Prostate gland (tissue), 2 donors: ENCODE results near the gene CBX2. TPM values are rescaled to one million over a fixed set of nuclear protein-coding genes. Genes with fewer than 3 reads are reported as not detected.

Experiments used
- DNase-seq: peaks from one replicate; pipeline ENCODE4 v3.0.0-alpha.2; 2019; ENCODE audit warnings: low spot score
- H3K27ac ChIP-seq, 2 donors: fragments of 200-600 bp; sonication (generic); 2 replicates each; pipeline ENCODE4 v1.5.1; 2017 to 2019
- H3K27me3 ChIP-seq: fragments of 200-600 bp; sonication (generic); replicated peaks from 2 replicates; pipeline ENCODE4 v1.5.1; 2019; ENCODE audit not compliant: insufficient read depth
- H3K36me3 ChIP-seq, 2 donors: fragments of 200-600 bp; sonication (generic); 1 replicate in 1 of 2; 2 replicates in 1 of 2; pipeline versions ENCODE4 v1.5.1 to v1.8.1; 2017 to 2019
- H3K4me1 ChIP-seq: fragments of 200-600 bp; sonication (generic); replicated peaks from 2 replicates; pipeline ENCODE4 v1.5.1; 2019
- H3K4me3 ChIP-seq, 2 donors: fragments of 200-600 bp; sonication (generic); 2 replicates each; pipeline ENCODE4 v1.5.1; 2017 to 2019
- H3K9me3 ChIP-seq: fragments of 200-600 bp; sonication (generic); 2 replicates; pipeline ENCODE4 v1.5.1; 2017
- CTCF ChIP-seq, 4 experiments: fragments of 200-600 bp in 2 of 4; fragments of 450-650 bp in 2 of 4; sonication (generic) in 2 of 4; IDR thresholded peaks; 1 replicate in 3 of 4; 2 replicates in 1 of 4; pipeline ENCODE4 v1.5.1; 2016 to 2019; ENCODE audit warnings: antibody characterized with exemption in 4 of 4, mild to moderate bottlenecking in 2 of 4, moderate library complexity in 2 of 4
- POLR2A ChIP-seq: fragments of 450-650 bp; IDR thresholded peaks from one replicate; pipeline ENCODE4 v1.6.1; 2016; ENCODE audit warnings: antibody characterized with exemption, mild to moderate bottlenecking
- POLR2AphosphoS5 ChIP-seq: sonication (generic); formaldehyde crosslinking; IDR thresholded peaks from one replicate; pipeline ENCODE4 v1.6.1; 2017; ENCODE audit warnings: antibody characterized with exemption
- WGBS: methylation state at CpG from one replicate; pipeline ENCODE4 v1.1.5; 2018; 5-methylcytosine and 5-hydroxymethylcytosine counted together
- intact Hi-C: fragments of 100-400 bp; cut with DNase I; formaldehyde crosslinking; loops from one replicate; pipeline ENCODE4 v1.14.2; 2022
- total RNA-seq, 2 donors: library from RNA; depleted of rRNA; stranded (reverse); fragments of >200 nt; gene quantifications; one replicate each; pipeline ENCODE4 v1.1.0, GENCODE V29; 2016

Gene CBX2
- total RNA-seq, 2 donors from 2014 or later: 2.0 to 17.0 TPM

- Histone ChIP-seq H3K4me1 (peaks cover 6% of the 10 kb centered on the region), H3K4me3 (peak overlapping the region in 1 of 2 donors; percentile 10), H3K27ac (no peak overlapping the region), H3K27me3 (peaks cover 33% of the 10 kb centered on the region), H3K36me3 (no peaks in the 10 kb centered on the region), H3K9me3 (no peaks in the 10 kb centered on the region)
- TF ChIP-seq POLR2A: no peak
- TF ChIP-seq POLR2AphosphoS5: no peak
- no peak for TF ChIP-seq CTCF (IDR thresholded peaks at IDR 0.05)
- no peak for DNase-seq
- intact Hi-C loops: no loop called here
- 22% methylated on average over 61 of the region's 63 CpGs for WGBS
Observed at GRCh38 chr17:79792984-79793923, 15.3 kb downstream of the CBX2 start.

GRCh38 chr17:79793924-79794304 is 16.0 kb downstream of the CBX2 start:
- WGBS: 70% methylated on average over 3 of the region's 3 CpGs
- intact Hi-C loops: no loop called here
- H3K4me1 ChIP-seq: peaks cover 7% of the 10 kb centered on the region
- TF ChIP-seq POLR2AphosphoS5: no peak
- TF ChIP-seq POLR2A: no peak
- H3K9me3 ChIP-seq: no peaks in the 10 kb centered on the region
- no peak overlapping the region for H3K27ac ChIP-seq
- H3K4me3 ChIP-seq: no peak overlapping the region
- H3K36me3 ChIP-seq: no peaks in the 10 kb centered on the region
- peaks cover 39% of the 10 kb centered on the region for H3K27me3 ChIP-seq
- DNase-seq: no peak

DNA sequence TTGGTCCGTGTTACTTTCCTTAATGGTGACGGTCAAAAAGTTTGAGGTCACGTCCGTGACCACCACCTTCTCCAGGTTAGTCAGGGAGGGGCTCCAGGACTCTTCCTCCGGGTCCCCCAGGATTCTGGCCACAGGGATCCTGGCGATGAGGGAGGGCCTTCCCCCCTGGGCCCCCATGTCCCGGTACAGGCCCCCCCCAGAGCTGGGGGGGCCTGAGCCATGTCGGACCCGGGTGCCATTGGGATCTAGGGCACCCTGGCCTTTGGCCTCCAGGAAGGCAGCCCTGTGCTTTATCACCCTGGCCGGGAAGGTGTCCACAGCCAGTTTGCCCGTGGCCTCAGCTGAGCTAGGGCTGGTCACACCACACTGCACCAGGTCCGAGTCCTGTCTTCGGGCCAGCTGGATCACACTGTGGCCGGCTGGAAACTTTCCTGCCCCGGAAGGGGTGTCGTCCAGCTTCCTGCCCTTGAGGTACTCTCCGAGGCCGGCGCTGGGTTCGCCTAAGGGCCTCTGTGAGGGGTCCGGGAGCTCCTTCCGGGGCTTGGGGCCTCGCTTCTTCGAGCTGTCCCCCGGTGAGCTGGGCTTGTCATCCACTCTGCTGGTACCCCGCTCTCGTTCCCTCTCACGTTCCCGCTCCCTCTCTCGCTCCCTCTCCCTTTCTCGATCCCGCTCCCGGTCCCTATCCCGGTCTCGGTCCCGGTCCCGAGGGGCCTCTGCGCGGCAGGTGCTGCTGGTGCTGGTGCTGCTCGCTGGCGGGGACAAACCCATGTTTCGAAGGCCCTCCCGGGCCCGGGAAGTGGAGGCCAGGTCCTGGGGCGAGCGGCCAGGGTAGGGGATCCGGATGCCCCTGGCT is 16.9 kb downstream of the CBX2 start:
- Histone ChIP-seq H3K27me3 (peaks cover 42% of the 10 kb centered on the region), H3K36me3 (no peaks in the 10 kb centered on the region), H3K4me3 (no peak overlapping the region), H3K27ac (no peak overlapping the region), H3K4me1 (peaks cover 7% of the 10 kb centered on the region), H3K9me3 (no peaks in the 10 kb centered on the region)
- TF ChIP-seq POLR2A: no peak
- no peak for TF ChIP-seq POLR2AphosphoS5
- no peak for TF ChIP-seq CTCF (IDR thresholded peaks at IDR 0.05)
- intact Hi-C loops: loop anchor here (5.0 kb wide), 2 partner anchors 42 to 197 kb away; partner anchors contain the start of gene CBX4
- 89% methylated on average over 46 of the region's 47 CpGs for WGBS
- DNase-seq: no peak

DNA sequence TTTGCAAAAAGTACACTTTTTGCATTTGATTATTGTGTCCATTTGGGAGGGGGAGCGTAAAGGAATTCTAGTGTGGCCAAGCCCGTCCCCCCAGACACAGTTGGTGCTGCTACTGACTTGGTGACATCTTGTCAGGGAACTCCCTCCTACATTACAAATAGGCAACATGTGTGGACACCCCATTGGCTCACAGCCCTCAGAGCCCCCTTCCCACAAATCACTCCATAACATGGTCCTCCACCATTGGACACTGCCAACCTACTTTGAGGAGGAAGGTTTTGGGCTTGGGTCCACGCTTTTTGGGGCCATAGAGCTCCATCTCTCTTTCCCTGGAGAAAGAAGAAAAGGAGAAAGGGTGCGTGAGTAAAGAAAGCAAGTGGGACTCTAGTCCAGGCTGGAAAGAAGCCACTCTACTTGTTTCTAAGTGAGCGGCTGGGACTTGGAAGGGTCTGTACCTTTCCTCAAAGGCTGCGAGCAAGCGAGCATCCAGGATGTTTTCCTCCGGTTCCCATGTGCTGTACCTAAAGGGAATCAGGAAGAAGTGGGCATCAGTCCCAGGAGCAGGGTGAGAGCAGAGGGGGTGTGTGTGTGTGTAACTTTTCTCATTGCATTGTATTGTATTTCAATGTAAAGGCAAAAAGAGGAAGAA is 18.0 kb downstream of the CBX2 start:
- WGBS: 56% methylated on average over 8 of the region's 8 CpGs
- Histone ChIP-seq H3K9me3 (no peaks in the 10 kb centered on the region), H3K36me3 (no peaks in the 10 kb centered on the region), H3K4me3 (peak overlapping the region; percentile 61 to 70), H3K27ac (no peak overlapping the region), H3K27me3 (peaks cover 42% of the 10 kb centered on the region), H3K4me1 (peaks cover 8% of the 10 kb centered on the region)
- no peak for DNase-seq
- TF ChIP-seq POLR2AphosphoS5 (no peak), CTCF (IDR thresholded peaks at IDR 0.05) (no peak), POLR2A (no peak)
- intact Hi-C loops: loop anchor here (5.0 kb wide), 2 partner anchors 41 to 196 kb away; partner anchors contain the start of gene CBX4

DNA sequence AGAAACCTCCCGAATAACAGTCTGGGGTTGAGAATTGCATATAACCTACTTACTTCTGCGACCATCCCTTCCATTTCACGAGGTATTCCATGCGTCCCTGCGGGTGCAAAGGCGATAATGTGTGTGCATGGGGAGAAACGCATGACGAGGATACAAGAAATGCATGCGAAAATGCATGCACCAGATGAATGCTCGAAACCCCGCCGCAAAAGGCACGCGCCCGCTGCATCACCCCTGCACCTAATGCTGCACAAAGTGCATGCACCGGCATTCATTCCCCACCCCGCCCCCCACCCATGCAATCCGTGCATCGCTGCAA is 18.5 kb downstream of the CBX2 start:
- TF ChIP-seq POLR2AphosphoS5: no peak
- TF ChIP-seq CTCF (IDR thresholded peaks at IDR 0.05): no peak
- no peak for TF ChIP-seq POLR2A
- H3K27ac ChIP-seq: peak overlapping the region in 1 of 2 donors; percentile 75
- H3K9me3 ChIP-seq: no peaks in the 10 kb centered on the region
- H3K27me3 ChIP-seq: peaks cover 42% of the 10 kb centered on the region
- H3K36me3 ChIP-seq: no peaks in the 10 kb centered on the region
- peak overlapping the region; percentile 61 to 70 for H3K4me3 ChIP-seq
- under 1% methylated on average over 19 of the region's 19 CpGs for WGBS
- DNase-seq: no peak
- intact Hi-C loops: loop anchor here (5.0 kb wide), 2 partner anchors 41 to 196 kb away; partner anchors contain the start of gene CBX4
- H3K4me1 ChIP-seq: peaks cover 13% of the 10 kb centered on the region
